HEK293T (cell line): ENCODE data around the gene TFF1.

ENCODE experiments used
- BHLHE40 ChIP-seq: fragments of 450-650 bp; IDR thresholded peaks from 2 replicates; pipeline ENCODE4 v1.6.1; 2016; ENCODE audit warnings: mild to moderate bottlenecking, moderate library complexity, borderline replicate concordance
- NFRKB ChIP-seq: fragments of 450-650 bp; IDR thresholded peaks from 2 replicates; pipeline ENCODE4 v1.6.1; 2016; ENCODE audit warnings: mild to moderate bottlenecking, moderate library complexity
- TARDBP ChIP-seq: fragments of 450-650 bp; IDR thresholded peaks from 2 replicates; pipeline ENCODE4 v1.6.1; 2016

GRCh38 chr21:42319376-42319775, 47.0 kb downstream of the TFF1 start:
- no peak for TF ChIP-seq NFRKB
- TF ChIP-seq BHLHE40 = no peak
- no peak for TF ChIP-seq TARDBP
